ENCODE measurements around the gene RGS7. TPM values are rescaled to one million over a fixed set of nuclear protein-coding genes. Genes with fewer than 3 reads are reported as not detected.
"Not testable (repeated sequence)": the region's sequence is repeated elsewhere in the genome, so short reads cannot be mapped to it uniquely, and the experiment has no call there.

RGS7 gene
- total and polyA plus RNA-seq, 9 donors = 0.05 to 0.25 (median 0.10) TPM; not detected in 5

DNA sequence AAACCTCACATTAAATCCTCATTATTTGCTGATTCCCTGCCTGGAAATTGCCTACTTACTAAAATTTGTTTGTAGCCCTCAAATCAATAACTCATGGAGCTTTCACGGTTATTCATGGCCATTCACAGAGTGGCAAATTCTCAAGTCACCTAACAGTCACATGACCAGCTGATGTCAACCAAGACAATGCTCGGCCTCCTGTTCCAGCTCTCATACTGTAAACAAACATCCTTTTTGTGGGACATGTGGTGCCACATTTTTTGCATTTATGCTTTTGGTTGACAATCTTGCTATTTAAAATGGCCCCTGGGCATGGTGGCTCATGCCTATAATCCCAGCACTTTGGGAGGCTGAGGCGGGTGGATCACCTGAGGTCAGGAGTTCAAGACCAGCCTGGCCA, 473.5 kb downstream of the RGS7 start:
- Histone ChIP-seq H3K27ac (ENCODE audit: low read length) (no peak overlapping the region), H3K4me3 (ENCODE audit: low read length) (no peak overlapping the region), H3K9me3 (replicated peaks; ENCODE audit: control insufficient read depth, low read depth, low read length) (no peaks in the 10 kb centered on the region), H3K4me1 (ENCODE audit: control insufficient read depth, insufficient read depth, low read length) (no peaks in the 10 kb centered on the region), H3K36me3 (ENCODE audit: control insufficient read depth, insufficient read depth, low read length) (no peaks in the 10 kb centered on the region), H3K27me3 (ENCODE audit: control insufficient read depth, insufficient read depth, low read length) (no peaks in the 10 kb centered on the region)
- no peak for DNase-seq
- WGBS (ENCODE audit: insufficient coverage) = 100% methylated on average over 1 of the region's 3 CpGs

GRCh38 chr1:240882656-240883308, 474.2 kb downstream of the RGS7 start:
- H3K4me1 ChIP-seq (ENCODE audit: control insufficient read depth, insufficient read depth, low read length); H3K4me3 ChIP-seq (ENCODE audit: low read length); H3K27ac ChIP-seq (ENCODE audit: low read length); H3K36me3 ChIP-seq (ENCODE audit: control insufficient read depth, insufficient read depth, low read length); H3K9me3 ChIP-seq (replicated peaks; ENCODE audit: control insufficient read depth, low read depth, low read length); H3K27me3 ChIP-seq (ENCODE audit: control insufficient read depth, insufficient read depth, low read length); DNase-seq: not testable (repeated sequence)
- WGBS (ENCODE audit: insufficient coverage) = 100% methylated on average over 1 of the region's 6 CpGs

DNA sequence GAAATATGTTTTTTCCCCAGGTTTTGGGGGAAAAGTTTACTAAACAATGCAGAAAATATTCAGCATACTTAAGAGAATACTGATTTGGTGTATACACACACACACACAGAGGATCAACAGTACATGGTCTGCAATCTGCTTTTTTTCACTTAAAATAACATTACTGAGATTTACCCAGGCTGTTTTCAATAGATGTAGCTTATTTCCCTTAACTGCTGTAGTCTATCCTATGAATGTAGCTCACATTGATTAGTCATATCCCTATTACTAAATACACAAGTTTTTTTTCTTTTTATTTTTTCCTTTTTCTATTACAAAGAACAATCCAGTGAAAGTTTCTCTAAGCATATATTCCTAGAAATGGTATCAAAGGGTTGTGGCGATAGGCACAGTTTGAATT, 478.4 kb downstream of the RGS7 start:
- no peaks in the 10 kb centered on the region for H3K4me1 ChIP-seq (ENCODE audit: control insufficient read depth, insufficient read depth, low read length)
- H3K9me3 ChIP-seq (replicated peaks; ENCODE audit: control insufficient read depth, low read depth, low read length) = peaks cover 2% of the 10 kb centered on the region
- no peak overlapping the region for H3K4me3 ChIP-seq (ENCODE audit: low read length)
- H3K27ac ChIP-seq (ENCODE audit: low read length) = no peak overlapping the region
- no peak for DNase-seq
- H3K36me3 ChIP-seq (ENCODE audit: control insufficient read depth, insufficient read depth, low read length) = no peaks in the 10 kb centered on the region
- 80% methylated on average over 1 of the region's 1 CpG for WGBS (ENCODE audit: insufficient coverage)
- H3K27me3 ChIP-seq (ENCODE audit: control insufficient read depth, insufficient read depth, low read length) = no peaks in the 10 kb centered on the region

DNA sequence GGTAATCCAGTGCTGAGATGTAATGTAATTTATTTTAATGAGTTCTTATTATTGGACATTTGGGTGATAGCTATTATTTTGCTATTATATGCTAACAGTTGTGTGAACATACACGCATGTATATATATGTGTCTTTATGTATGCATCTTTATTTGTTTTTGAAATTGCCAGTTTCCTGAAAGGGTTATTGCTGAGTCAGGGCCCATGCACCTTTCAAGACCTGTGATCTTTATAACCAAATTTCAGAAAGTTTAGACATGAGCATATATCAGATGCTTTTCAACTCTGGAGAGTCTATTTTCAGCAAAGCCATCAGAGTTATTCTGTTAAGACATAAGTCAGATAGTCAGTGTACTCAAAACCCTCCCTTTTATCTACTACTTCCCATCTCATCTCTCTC, 479.4 kb downstream of the RGS7 start:
- DNase-seq = no peak
- Histone ChIP-seq H3K36me3 (ENCODE audit: control insufficient read depth, insufficient read depth, low read length) (no peaks in the 10 kb centered on the region), H3K9me3 (replicated peaks; ENCODE audit: control insufficient read depth, low read depth, low read length) (peaks cover 2% of the 10 kb centered on the region), H3K27me3 (ENCODE audit: control insufficient read depth, insufficient read depth, low read length) (no peaks in the 10 kb centered on the region), H3K4me3 (ENCODE audit: low read length) (no peak overlapping the region), H3K27ac (ENCODE audit: low read length) (no peak overlapping the region), H3K4me1 (ENCODE audit: control insufficient read depth, insufficient read depth, low read length) (no peaks in the 10 kb centered on the region)
- no CpG with 5 or more reads among the region's 1 CpG for WGBS (ENCODE audit: insufficient coverage)

- Histone ChIP-seq H3K9me3 (replicated peaks; ENCODE audit: control insufficient read depth, low read depth, low read length) (peaks cover 2% of the 10 kb centered on the region), H3K36me3 (ENCODE audit: control insufficient read depth, insufficient read depth, low read length) (no peaks in the 10 kb centered on the region), H3K4me3 (ENCODE audit: low read length) (no peak overlapping the region), H3K27me3 (ENCODE audit: control insufficient read depth, insufficient read depth, low read length) (no peaks in the 10 kb centered on the region), H3K4me1 (ENCODE audit: control insufficient read depth, insufficient read depth, low read length) (no peaks in the 10 kb centered on the region), H3K27ac (ENCODE audit: low read length) (no peak overlapping the region)
- 100% methylated on average over 1 of the region's 4 CpGs for WGBS (ENCODE audit: insufficient coverage)
- DNase-seq = no peak
Observed at GRCh38 chr1:240876071-240876470, 480.9 kb downstream of the RGS7 start.

GRCh38 chr1:240869071-240869470, 487.9 kb downstream of the RGS7 start:
- 95% methylated on average over 3 of the region's 3 CpGs for WGBS (ENCODE audit: insufficient coverage)
- H3K27me3 ChIP-seq (ENCODE audit: control insufficient read depth, insufficient read depth, low read length) = no peaks in the 10 kb centered on the region
- H3K4me1 ChIP-seq (ENCODE audit: control insufficient read depth, insufficient read depth, low read length) = no peaks in the 10 kb centered on the region
- no peaks in the 10 kb centered on the region for H3K36me3 ChIP-seq (ENCODE audit: control insufficient read depth, insufficient read depth, low read length)
- no peaks in the 10 kb centered on the region for H3K9me3 ChIP-seq (replicated peaks; ENCODE audit: control insufficient read depth, low read depth, low read length)
- H3K27ac ChIP-seq (ENCODE audit: low read length) = no peak overlapping the region
- H3K4me3 ChIP-seq (ENCODE audit: low read length) = no peak overlapping the region
- DNase-seq = no peak

DNA sequence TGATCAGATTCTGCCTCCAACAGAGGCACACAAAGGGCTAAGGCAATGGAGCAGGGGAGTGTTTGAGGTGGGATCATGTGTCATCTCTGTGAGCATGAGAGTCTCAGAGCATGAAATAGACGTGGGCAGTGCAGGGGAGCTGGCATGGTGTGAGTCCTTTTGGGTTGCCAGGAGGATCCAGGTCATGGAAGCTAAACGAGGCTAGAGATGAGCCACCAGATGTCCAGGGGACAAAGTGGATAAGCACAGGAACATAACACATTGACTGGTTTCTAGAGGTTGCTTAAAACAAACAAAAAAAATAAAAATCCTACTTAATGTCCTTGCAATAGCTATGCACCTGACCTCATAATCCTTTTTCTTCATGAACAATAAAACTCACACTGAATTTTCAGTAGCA, 490.3 kb downstream of the RGS7 start:
- H3K36me3 ChIP-seq (ENCODE audit: control insufficient read depth, insufficient read depth, low read length) = no peaks in the 10 kb centered on the region
- H3K27me3 ChIP-seq (ENCODE audit: control insufficient read depth, insufficient read depth, low read length) = no peaks in the 10 kb centered on the region
- H3K4me1 ChIP-seq (ENCODE audit: control insufficient read depth, insufficient read depth, low read length) = no peaks in the 10 kb centered on the region
- H3K4me3 ChIP-seq (ENCODE audit: low read length) = no peak overlapping the region
- DNase-seq = no peak
- no peak overlapping the region for H3K27ac ChIP-seq (ENCODE audit: low read length)
- no peaks in the 10 kb centered on the region for H3K9me3 ChIP-seq (replicated peaks; ENCODE audit: control insufficient read depth, low read depth, low read length)
- 80% methylated on average over 1 of the region's 2 CpGs for WGBS (ENCODE audit: insufficient coverage)

- H3K27ac ChIP-seq (ENCODE audit: low read length) = no peak overlapping the region
- no peaks in the 10 kb centered on the region for H3K36me3 ChIP-seq (ENCODE audit: control insufficient read depth, insufficient read depth, low read length)
- H3K4me3 ChIP-seq (ENCODE audit: low read length) = no peak overlapping the region
- DNase-seq = no peak
- no peaks in the 10 kb centered on the region for H3K9me3 ChIP-seq (replicated peaks; ENCODE audit: control insufficient read depth, low read depth, low read length)
- WGBS (ENCODE audit: insufficient coverage) = no CpG with 5 or more reads among the region's 3 CpGs
- no peaks in the 10 kb centered on the region for H3K4me1 ChIP-seq (ENCODE audit: control insufficient read depth, insufficient read depth, low read length)
- no peaks in the 10 kb centered on the region for H3K27me3 ChIP-seq (ENCODE audit: control insufficient read depth, insufficient read depth, low read length)
Observed at GRCh38 chr1:240860023-240860422, 497.0 kb downstream of the RGS7 start.

DNA sequence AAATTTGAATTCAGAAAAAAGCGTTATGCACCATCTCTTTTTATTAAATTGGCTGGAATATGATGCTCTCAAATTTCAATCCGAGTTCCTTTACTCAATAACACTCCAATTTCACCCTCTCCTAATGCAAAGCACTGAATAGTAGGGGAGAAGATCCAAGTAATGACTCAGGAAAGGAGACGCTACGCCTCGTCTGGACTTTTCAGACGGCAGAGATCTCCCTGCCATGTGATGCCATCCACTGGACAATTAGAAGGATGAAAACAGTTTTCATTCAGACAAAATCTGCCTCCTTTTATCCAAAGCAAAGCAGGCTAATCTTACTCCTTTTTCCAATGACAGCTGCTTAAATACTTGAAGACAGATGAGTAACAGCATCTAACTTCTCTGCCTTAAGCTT, 502.6 kb downstream of the RGS7 start:
- Histone ChIP-seq H3K36me3 (ENCODE audit: control insufficient read depth, insufficient read depth, low read length) (no peaks in the 10 kb centered on the region), H3K4me3 (ENCODE audit: low read length) (no peak overlapping the region), H3K27me3 (ENCODE audit: control insufficient read depth, insufficient read depth, low read length) (no peaks in the 10 kb centered on the region), H3K4me1 (ENCODE audit: control insufficient read depth, insufficient read depth, low read length) (no peaks in the 10 kb centered on the region), H3K27ac (ENCODE audit: low read length) (no peak overlapping the region), H3K9me3 (replicated peaks; ENCODE audit: control insufficient read depth, low read depth, low read length) (no peaks in the 10 kb centered on the region)
- peak; percentile 46 for DNase-seq
- 40% methylated on average over 1 of the region's 6 CpGs for WGBS (ENCODE audit: insufficient coverage)

- no peaks in the 10 kb centered on the region for H3K36me3 ChIP-seq (ENCODE audit: control insufficient read depth, insufficient read depth, low read length)
- peak; percentile 4 for DNase-seq
- H3K4me3 ChIP-seq (ENCODE audit: low read length) = no peak overlapping the region
- no peaks in the 10 kb centered on the region for H3K9me3 ChIP-seq (replicated peaks; ENCODE audit: control insufficient read depth, low read depth, low read length)
- no peaks in the 10 kb centered on the region for H3K27me3 ChIP-seq (ENCODE audit: control insufficient read depth, insufficient read depth, low read length)
- WGBS (ENCODE audit: insufficient coverage) = no CpG with 5 or more reads among the region's 2 CpGs
- no peaks in the 10 kb centered on the region for H3K4me1 ChIP-seq (ENCODE audit: control insufficient read depth, insufficient read depth, low read length)
- no peak overlapping the region for H3K27ac ChIP-seq (ENCODE audit: low read length)
Observed at GRCh38 chr1:240847325-240847724, 509.7 kb downstream of the RGS7 start.

GRCh38 chr1:240844486-240844885, 512.5 kb downstream of the RGS7 start:
- no CpG with 5 or more reads among the region's 1 CpG for WGBS (ENCODE audit: insufficient coverage)
- Histone ChIP-seq H3K27me3 (ENCODE audit: control insufficient read depth, insufficient read depth, low read length) (no peaks in the 10 kb centered on the region), H3K4me3 (ENCODE audit: low read length) (no peak overlapping the region), H3K36me3 (ENCODE audit: control insufficient read depth, insufficient read depth, low read length) (no peaks in the 10 kb centered on the region), H3K9me3 (replicated peaks; ENCODE audit: control insufficient read depth, low read depth, low read length) (no peaks in the 10 kb centered on the region), H3K27ac (ENCODE audit: low read length) (no peak overlapping the region), H3K4me1 (ENCODE audit: control insufficient read depth, insufficient read depth, low read length) (no peaks in the 10 kb centered on the region)
- no peak for DNase-seq
